ENCODE data around the gene RAD23B.
"Not testable (repeated sequence)": the region's sequence is repeated elsewhere in the genome, so short reads cannot be mapped to it uniquely, and the experiment has no call there.

Gene RAD23B

GRCh38 chr9:107294756-107295155 lies 11.7 kb downstream of the RAD23B start:
- FAIRE-seq: no peak

- FAIRE-seq: no peak
Observed at GRCh38 chr9:107295995-107296394, 12.9 kb downstream of the RAD23B start.

- FAIRE-seq: not testable (repeated sequence)
Observed at GRCh38 chr9:107296592-107296991, 13.5 kb downstream of the RAD23B start.

- peak; percentile 12 for FAIRE-seq
Observed at GRCh38 chr9:107299437-107299836, 16.4 kb downstream of the RAD23B start.

- no peak for FAIRE-seq
Observed at GRCh38 chr9:107306308-107306707, 23.2 kb downstream of the RAD23B start.

GRCh38 chr9:107307331-107307730 lies 24.3 kb downstream of the RAD23B start:
- FAIRE-seq: no peak

- no peak for FAIRE-seq
Observed at GRCh38 chr9:107308461-107308860, 25.4 kb downstream of the RAD23B start.

- no peak for FAIRE-seq
Observed at GRCh38 chr9:107309271-107309670, 26.2 kb downstream of the RAD23B start.

GRCh38 chr9:107312376-107313050 lies 29.4 kb downstream of the RAD23B start:
- no peak for FAIRE-seq

GRCh38 chr9:107313555-107314096 lies 30.5 kb downstream of the RAD23B start:
- FAIRE-seq: no peak

GRCh38 chr9:107314763-107315162 lies 31.7 kb downstream of the RAD23B start:
- FAIRE-seq: no peak

GRCh38 chr9:107316795-107317661 lies 33.9 kb downstream of the RAD23B start:
- FAIRE-seq: no peak

- no peak for FAIRE-seq
Observed at GRCh38 chr9:107322643-107323042, 39.6 kb downstream of the RAD23B start.

GRCh38 chr9:107323836-107324585 lies 40.9 kb downstream of the RAD23B start:
- no peak for FAIRE-seq

GRCh38 chr9:107325842-107326241 lies 42.8 kb downstream of the RAD23B start:
- peak; percentile 12 for FAIRE-seq

- FAIRE-seq: no peak
Observed at GRCh38 chr9:107328510-107328909, 45.4 kb downstream of the RAD23B start.

GRCh38 chr9:107330420-107330819 lies 47.3 kb downstream of the RAD23B start:
- no peak for FAIRE-seq

GRCh38 chr9:107332883-107333282 lies 49.8 kb downstream of the RAD23B start:
- FAIRE-seq: no peak

GRCh38 chr9:107333363-107333762 lies 50.3 kb downstream of the RAD23B start:
- no peak for FAIRE-seq

GRCh38 chr9:107334103-107334776 lies 51.2 kb downstream of the RAD23B start:
- FAIRE-seq: no peak

GRCh38 chr9:107335331-107335730 lies 52.3 kb downstream of the RAD23B start:
- FAIRE-seq: no peak

GRCh38 chr9:107336718-107337360 lies 53.8 kb downstream of the RAD23B start:
- no peak for FAIRE-seq
